SU-DHL-6 (cell line): Measurements from ENCODE around the gene GNAQ.

Experiments used
- H2AFZ ChIP-seq: fragments of 200-600 bp; sonication (generic); 2 replicates; pipeline ENCODE4 v1.6.1; 2014; ENCODE audit warnings: low read depth, mild to moderate bottlenecking, moderate library complexity, mixed read lengths, antibody characterized with exemption, low read length; ENCODE audit not compliant: severe bottlenecking
- H3F3A ChIP-seq: fragments of 200-600 bp; shearing (Covaris generic); 2 replicates; pipeline ENCODE4 v1.6.0; 2016; ENCODE audit warnings: antibody characterized with exemption, mild to moderate bottlenecking; ENCODE audit not compliant: insufficient read depth
- H3K27ac ChIP-seq: fragments of 200-600 bp; sonication (generic); 2 replicates; pipeline ENCODE4 v1.5.1; 2016; ENCODE audit warnings: low read depth, mild to moderate bottlenecking, low read length, moderate library complexity, mixed read lengths
- H3K27me3 ChIP-seq: fragments of 200-600 bp; sonication (generic), shearing (Covaris generic); 2 replicates; pipeline ENCODE4 v1.6.0; 2014; ENCODE audit warnings: mild to moderate bottlenecking, low read length
- H3K36me3 ChIP-seq: fragments of 200-600 bp; sonication (generic); 2 replicates; pipeline ENCODE4 v1.6.1; 2014; ENCODE audit warnings: mild to moderate bottlenecking, low read length, mixed read lengths
- H3K4me2 ChIP-seq: fragments of 300-600, 200-600 bp; shearing (Covaris generic), sonication (generic); 2 replicates; pipeline ENCODE4 v1.6.0; 2014; ENCODE audit warnings: low read length, low read depth, mild to moderate bottlenecking; ENCODE audit not compliant: poor library complexity, severe bottlenecking
- H3K4me3 ChIP-seq: fragments of 200-600 bp; sonication (generic); 2 replicates; pipeline ENCODE4 v1.5.1; 2014; ENCODE audit warnings: antibody characterized with exemption, low read length, mild to moderate bottlenecking, mixed read lengths; ENCODE audit not compliant: insufficient read depth, poor library complexity, severe bottlenecking
- H3K79me2 ChIP-seq: fragments of 200-600 bp; sonication (generic); 2 replicates; pipeline ENCODE4 v1.6.1; 2014; ENCODE audit warnings: mild to moderate bottlenecking, low read length, moderate library complexity; ENCODE audit not compliant: insufficient read depth
- H3K9ac ChIP-seq: fragments of 200-600 bp; sonication (generic); 2 replicates; pipeline ENCODE4 v1.7.0; 2014; ENCODE audit warnings: mild to moderate bottlenecking, low read length
- H3K9me2 ChIP-seq: fragments of 200-600 bp; sonication (generic); replicated peaks from 2 replicates; pipeline ENCODE4 v1.6.1; 2014; ENCODE audit warnings: low read length; ENCODE audit not compliant: insufficient read depth
- H3K9me3 ChIP-seq: fragments of 200-600 bp; sonication (generic); 2 replicates; pipeline ENCODE4 v1.6.1; 2014; ENCODE audit warnings: low read length, mixed read lengths; ENCODE audit not compliant: insufficient read depth
- H4K20me1 ChIP-seq: fragments of 200-600 bp; sonication (generic); 2 replicates; pipeline ENCODE4 v1.6.1; 2014; ENCODE audit warnings: low read depth, mild to moderate bottlenecking, antibody characterized with exemption, low read length, moderate library complexity, mixed read lengths
- CTCF ChIP-seq: fragments of 200-600 bp; sonication (generic); IDR thresholded peaks from one replicate; pipeline ENCODE4 v1.5.1; 2017; ENCODE audit warnings: antibody characterized with exemption, mild to moderate bottlenecking, low read length, moderate library complexity; ENCODE audit not compliant: insufficient read depth, poor library complexity, severe bottlenecking
- EZH2phosphoT487 ChIP-seq: fragments of 200-600 bp; sonication (generic), shearing (Covaris generic); conservative IDR thresholded peaks from 2 replicates; pipeline ENCODE4 v1.6.1; 2018; ENCODE audit warnings: mild to moderate bottlenecking, antibody characterized with exemption, low read length, moderate library complexity, mixed read lengths

GNAQ gene

GRCh38 chr9:77965445-77966123, 66.0 kb downstream of the GNAQ start:
- H3K4me3 ChIP-seq = no peak overlapping the region

DNA sequence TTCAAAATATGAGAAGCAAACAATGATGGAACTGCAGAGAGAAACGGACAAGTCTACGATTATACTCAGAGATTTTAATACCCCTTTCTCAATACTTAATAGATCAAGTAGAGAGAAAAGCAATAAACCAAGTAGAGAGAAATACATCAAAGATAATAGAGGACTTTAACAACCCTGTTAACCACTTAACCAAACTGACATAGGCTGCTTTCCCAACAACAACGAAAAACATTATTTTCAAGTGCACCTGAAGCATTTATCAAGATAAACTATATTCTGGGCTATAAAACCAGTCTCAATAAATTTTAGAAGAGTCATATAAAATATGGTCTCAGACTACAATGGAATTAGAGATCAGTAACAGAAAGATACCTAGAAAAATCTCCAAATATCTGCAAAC, 67.4 kb downstream of the GNAQ start:
- Histone ChIP-seq H3K9ac (no peak overlapping the region), H3F3A (no peaks in the 10 kb centered on the region), H3K79me2 (no peaks in the 10 kb centered on the region), H3K4me2 (no peak overlapping the region), H4K20me1 (no peaks in the 10 kb centered on the region), H3K27ac (no peak overlapping the region), H3K36me3 (no peaks in the 10 kb centered on the region), H3K27me3 (no peaks in the 10 kb centered on the region), H3K9me2 (no peaks in the 10 kb centered on the region), H3K9me3 (no peaks in the 10 kb centered on the region), H2AFZ (no peak overlapping the region), H3K4me3 (no peak overlapping the region)
- TF ChIP-seq CTCF (no peak), EZH2phosphoT487 (no peak)

More at GRCh38 chr9:77965445-77966123, 66.0 kb downstream of the GNAQ start:
- no peak overlapping the region for H3K9ac ChIP-seq
- no peak overlapping the region for H3K4me2 ChIP-seq
- H3K9me2 ChIP-seq = no peaks in the 10 kb centered on the region
- H3K79me2 ChIP-seq = no peaks in the 10 kb centered on the region
- no peaks in the 10 kb centered on the region for H3K36me3 ChIP-seq
- no peak overlapping the region for H2AFZ ChIP-seq
- H4K20me1 ChIP-seq = no peaks in the 10 kb centered on the region
- H3F3A ChIP-seq = no peaks in the 10 kb centered on the region
- TF ChIP-seq CTCF (no peak), EZH2phosphoT487 (no peak)
- no peaks in the 10 kb centered on the region for H3K9me3 ChIP-seq
- H3K27me3 ChIP-seq = no peaks in the 10 kb centered on the region
- no peak overlapping the region for H3K27ac ChIP-seq

DNA sequence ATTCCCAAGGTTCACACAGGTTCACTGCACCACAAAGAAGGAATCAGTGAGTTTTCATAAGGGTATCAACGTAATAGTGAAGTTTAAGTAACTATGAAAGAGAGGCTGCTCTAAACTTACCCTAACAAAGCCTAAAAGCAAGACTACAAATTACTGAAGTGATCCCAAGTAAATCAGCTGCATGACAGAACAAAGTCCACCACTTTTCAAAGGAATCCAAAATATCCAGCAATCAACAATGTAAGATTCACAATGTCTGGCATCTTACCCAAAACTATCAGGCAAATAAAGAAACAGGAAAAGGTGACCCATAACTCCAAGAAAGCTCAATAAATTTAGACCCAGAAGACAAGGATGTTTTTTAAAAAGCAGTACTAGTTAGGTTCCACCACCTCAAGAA, 70.1 kb downstream of the GNAQ start:
- Histone ChIP-seq H3K27ac (no peak overlapping the region), H4K20me1 (no peaks in the 10 kb centered on the region), H3K9me2 (no peaks in the 10 kb centered on the region), H3K9me3 (no peaks in the 10 kb centered on the region), H3F3A (no peaks in the 10 kb centered on the region), H3K36me3 (no peaks in the 10 kb centered on the region), H3K27me3 (no peaks in the 10 kb centered on the region), H3K9ac (no peak overlapping the region), H2AFZ (no peak overlapping the region), H3K79me2 (no peaks in the 10 kb centered on the region), H3K4me3 (no peak overlapping the region), H3K4me2 (no peak overlapping the region)
- TF ChIP-seq EZH2phosphoT487 (no peak), CTCF (no peak)
